ENCODE data around the gene C1QL1. TPM values are rescaled to one million over a fixed set of nuclear protein-coding genes. Genes with fewer than 3 reads are reported as not detected.

The C1QL1 gene
- total and polyA plus RNA-seq, 2 donors (not counting 3 experiments of a cell fraction or from before 2014, with no cell fraction given), result 0.35 to 0.72 TPM

- BruUV-seq (replicated peaks), result no TSS peak
- no peaks in the 10 kb centered on the region for H3K36me3 ChIP-seq (ENCODE audit: control insufficient read depth in 2 of 2, extremely low read depth in 1 of 2, insufficient read depth in 2 of 2, low read length in 2 of 2)
- no peaks in the 10 kb centered on the region for H3K9me3 ChIP-seq (replicated peaks; ENCODE audit: control insufficient read depth, insufficient read depth, low read length)
- ChIA-PET POLR2A (no interaction called here), CTCF (interaction anchor here (2.7 kb wide), 1 partner anchor 85 kb away, joined by 12 read pairs; no protein-coding TSS in a partner anchor)
- H4K20me1 ChIP-seq (replicated peaks; ENCODE audit: control insufficient read depth, extremely low read depth, insufficient read depth, low read length), result no peaks in the 10 kb centered on the region
- H3K4me1 ChIP-seq (ENCODE audit: control insufficient read depth, extremely low read depth, insufficient read depth, low read length), result no peaks in the 10 kb centered on the region
- DNase-seq (ENCODE audit: low read depth, low spot score) (no peak), FAIRE-seq (no peak)
- no peaks in the 10 kb centered on the region for H3K79me2 ChIP-seq (ENCODE audit: control insufficient read depth, insufficient read depth, low read length)
- H3K27ac ChIP-seq (ENCODE audit: insufficient read depth, low read depth, low read length), result no peak overlapping the region
- no peak overlapping the region for H3K4me2 ChIP-seq (ENCODE audit: insufficient read depth, low read length)
- H3K27me3 ChIP-seq (ENCODE audit: control insufficient read depth in 2 of 2, insufficient read depth in 2 of 2, low read length in 2 of 2), result peaks cover 10 to 16% of the 10 kb centered on the region in 2 experiments
- dilution Hi-C loops (cut with MboI; ENCODE audit: extremely low pct_ligation_motif_present, low sequenced_read_pairs), result no loop called here
- no peak overlapping the region for H3K4me3 ChIP-seq (replicated peaks in 1 of 3; ENCODE audit: insufficient read depth in 1 of 3, low read depth in 1 of 3, low read length in 3 of 3)
- TF ChIP-seq POLR2A (IDR thresholded peaks at IDR 0.05; ENCODE audit: low read depth, low read length), result no peak
- no peak for TF ChIP-seq EZH2 (IDR thresholded peaks at IDR 0.05; ENCODE audit: borderline replicate concordance, low read depth, low read length, severe bottlenecking)
- TF ChIP-seq, protein P1, sequence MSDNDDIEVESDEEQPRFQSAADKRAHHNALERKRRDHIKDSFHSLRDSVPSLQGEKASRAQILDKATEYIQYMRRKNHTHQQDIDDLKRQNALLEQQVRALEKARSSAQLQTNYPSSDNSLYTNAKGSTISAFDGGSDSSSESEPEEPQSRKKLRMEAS (IDR thresholded peaks at IDR 0.05; ENCODE audit: insufficient read depth, insufficient read length), result no peak
- TF ChIP-seq FOS (IDR thresholded peaks at IDR 0.05; ENCODE audit: borderline replicate concordance, insufficient read depth, low read length), result no peak
- TF ChIP-seq, protein P2, sequence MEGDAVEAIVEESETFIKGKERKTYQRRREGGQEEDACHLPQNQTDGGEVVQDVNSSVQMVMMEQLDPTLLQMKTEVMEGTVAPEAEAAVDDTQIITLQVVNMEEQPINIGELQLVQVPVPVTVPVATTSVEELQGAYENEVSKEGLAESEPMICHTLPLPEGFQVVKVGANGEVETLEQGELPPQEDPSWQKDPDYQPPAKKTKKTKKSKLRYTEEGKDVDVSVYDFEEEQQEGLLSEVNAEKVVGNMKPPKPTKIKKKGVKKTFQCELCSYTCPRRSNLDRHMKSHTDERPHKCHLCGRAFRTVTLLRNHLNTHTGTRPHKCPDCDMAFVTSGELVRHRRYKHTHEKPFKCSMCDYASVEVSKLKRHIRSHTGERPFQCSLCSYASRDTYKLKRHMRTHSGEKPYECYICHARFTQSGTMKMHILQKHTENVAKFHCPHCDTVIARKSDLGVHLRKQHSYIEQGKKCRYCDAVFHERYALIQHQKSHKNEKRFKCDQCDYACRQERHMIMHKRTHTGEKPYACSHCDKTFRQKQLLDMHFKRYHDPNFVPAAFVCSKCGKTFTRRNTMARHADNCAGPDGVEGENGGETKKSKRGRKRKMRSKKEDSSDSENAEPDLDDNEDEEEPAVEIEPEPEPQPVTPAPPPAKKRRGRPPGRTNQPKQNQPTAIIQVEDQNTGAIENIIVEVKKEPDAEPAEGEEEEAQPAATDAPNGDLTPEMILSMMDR (IDR thresholded peaks at IDR 0.05; ENCODE audit: extremely low read depth in 1 of 2, insufficient read depth in 1 of 2, low read depth in 1 of 2, low read length in 2 of 2), result no peak
- no peak for TF ChIP-seq POLR2AphosphoS5 (IDR thresholded peaks at IDR 0.05; ENCODE audit: insufficient read depth, low read depth, low read length)
- TF ChIP-seq GATA2 (IDR thresholded peaks at IDR 0.05; ENCODE audit: insufficient read depth, insufficient read length, low read depth, low read length), result no peak
- no peak for TF ChIP-seq JUN (IDR thresholded peaks at IDR 0.05; ENCODE audit: borderline replicate concordance, insufficient read depth, insufficient read length, low read depth)
- no peak for TF ChIP-seq MYC (IDR thresholded peaks at IDR 0.05; ENCODE audit: low read depth, low read length)
- no peak overlapping the region for H2AFZ ChIP-seq (ENCODE audit: low read depth, low read length)
- H3K9ac ChIP-seq (replicated peaks; ENCODE audit: extremely low read depth, insufficient read depth, low read length), result no peak overlapping the region
- intact Hi-C loops (cut with micrococcal nuclease), result no loop called here
- no peaks in the 10 kb centered on the region for H3K9me1 ChIP-seq (replicated peaks; ENCODE audit: control insufficient read depth, extremely low read depth, insufficient read depth, low read length)
Observed at GRCh38 chr17:45005700-45006099, 37.6 kb upstream of the C1QL1 start.
